HepG2 (cell line): Measurements from ENCODE around the gene FAM3D. TPM values are rescaled to one million over a fixed set of nuclear protein-coding genes. Genes with fewer than 3 reads are reported as not detected.

Source experiments
- ATAC-seq: fragments of 200-7000 bp; cut with Tn5 transposase; 3 replicates; pipeline ENCODE4 v1.9.1; 2020; ENCODE audit warnings: mild to moderate bottlenecking, moderate library complexity
- BruUV-seq: library from RNA; stranded (reverse); fragments of 400-500 nt; replicated peaks from 2 replicates; lab custom pipeline; 2021; lab: Mats Ljungman, UMichigan
- CTCF ChIA-PET: fragments of 300-600 bp; formaldehyde crosslinking; extraction: SDS; loops from one replicate; lab custom pipeline; 2021; ENCODE audit warnings: low total read pairs, inconsistent platforms, low intra/inter-chr PET ratio; lab: Yijun Ruan, JAX
- POLR2A ChIA-PET: fragments of 350-600 bp; sonication (Branson Sonifier 250); formaldehyde crosslinking; loops from one replicate; lab custom pipeline; 2020; ENCODE audit warnings: antibody characterized with exemption, inconsistent platforms; lab: Yijun Ruan, JAX
- DNase-seq: peaks from one replicate; pipeline ENCODE4 v3.0.0-alpha.2; 2015; ENCODE audit warnings: low spot score
- FAIRE-seq: peaks from 3 replicates; lab custom pipeline; 2011; peaks lifted over from hg19 to GRCh38; lab: Jason Lieb, UNC
- H2AFZ ChIP-seq: one replicate; pipeline ENCODE4 v1.6.1; 2011; ENCODE audit warnings: low read length, inconsistent platforms
- H3K27ac ChIP-seq: fragments of 300-600 bp; 3 replicates; pipeline ENCODE4 v1.8.0; 2011; ENCODE audit warnings: mixed run types, mild to moderate bottlenecking, mixed read lengths, low read length, inconsistent platforms; ENCODE audit not compliant: insufficient read depth; ENCODE audit errors: extremely low read length
- H3K27me3 ChIP-seq, 2 experiments: fragments of 200-600 bp in 1 of 2; 2 replicates in 1 of 2; 3 replicates in 1 of 2; pipeline versions ENCODE4 v1.6.0 to v1.8.0; 2011; ENCODE audit warnings: low read length in 2 of 2, mild to moderate bottlenecking in 2 of 2, moderate library complexity in 2 of 2, inconsistent platforms in 1 of 2; ENCODE audit not compliant: insufficient read depth in 2 of 2, control insufficient read depth in 1 of 2
- H3K36me3 ChIP-seq, 2 experiments: fragments of 200-600 bp in 1 of 2; replicated peaks in 1 of 2; 2 replicates in 1 of 2; 3 replicates in 1 of 2; pipeline versions ENCODE4 v1.5.1 to v1.8.0; 2011; ENCODE audit warnings: low read length in 2 of 2, inconsistent platforms in 1 of 2; ENCODE audit not compliant: insufficient read depth in 2 of 2, control insufficient read depth in 1 of 2
- H3K4me1 ChIP-seq: 2 replicates; pipeline ENCODE4 v1.5.1; 2012; ENCODE audit warnings: low read length, inconsistent platforms; ENCODE audit not compliant: insufficient read depth
- H3K4me2 ChIP-seq: 2 replicates; pipeline ENCODE4 v1.6.0; 2011; ENCODE audit warnings: low read depth, low read length, inconsistent platforms
- H3K4me3 ChIP-seq, 3 experiments: fragments of 200-600 bp in 1 of 3; sonication (generic), shearing (Covaris generic) in 1 of 3; replicated peaks in 1 of 3; 2 replicates each; pipeline ENCODE4 v1.5.1; 2011 to 2016; ENCODE audit warnings: low read length in 3 of 3, inconsistent platforms in 2 of 3, low read depth in 2 of 3, mild to moderate bottlenecking in 2 of 3, control low read depth in 1 of 3, mixed read lengths in 1 of 3; ENCODE audit not compliant: insufficient read depth in 1 of 3
- H3K79me2 ChIP-seq: one replicate; pipeline ENCODE4 v1.6.1; 2011; ENCODE audit warnings: low read length, inconsistent platforms; ENCODE audit not compliant: insufficient read depth
- H3K9ac ChIP-seq: 2 replicates; pipeline ENCODE4 v1.6.0; 2011; ENCODE audit warnings: mild to moderate bottlenecking, low read depth, low read length, inconsistent platforms; ENCODE audit not compliant: insufficient read depth
- H3K9me3 ChIP-seq: 2 replicates; pipeline ENCODE4 v1.5.1; 2012; ENCODE audit warnings: mild to moderate bottlenecking, low read length
- H4K20me1 ChIP-seq: 2 replicates; pipeline ENCODE4 v1.6.0; 2011; ENCODE audit warnings: inconsistent platforms, mild to moderate bottlenecking, low read length, moderate library complexity; ENCODE audit not compliant: insufficient read depth
- ARNTL ChIP-seq: sonication (generic); formaldehyde crosslinking; IDR thresholded peaks from 2 replicates; pipeline ENCODE4 v1.4.0; 2020; ENCODE audit warnings: mild to moderate bottlenecking, missing genetic modification reagents
- DPF2 ChIP-seq: sonication (generic); formaldehyde crosslinking; IDR thresholded peaks from 2 replicates; pipeline ENCODE4 v1.4.0; 2020; ENCODE audit warnings: mild to moderate bottlenecking, low read depth, missing genetic modification reagents, borderline replicate concordance
- MED13 ChIP-seq: sonication (generic); formaldehyde crosslinking; IDR thresholded peaks from 2 replicates; pipeline ENCODE4 v1.5.0; 2020; ENCODE audit warnings: missing genetic modification reagents
- NCOA2 ChIP-seq: sonication (generic); formaldehyde crosslinking; IDR thresholded peaks from 2 replicates; pipeline ENCODE4 v1.8.0; 2022; ENCODE audit warnings: inconsistent platforms
- NR2F6 ChIP-seq, 2 experiments: IDR thresholded peaks; 2 replicates each; pipeline ENCODE4 v1.6.1; 2016; ENCODE audit warnings: antibody characterized with exemption in 1 of 2, mild to moderate bottlenecking in 1 of 2
- RARA ChIP-seq: IDR thresholded peaks from 2 replicates; pipeline ENCODE4 v1.6.1; 2016; ENCODE audit warnings: missing genetic modification reagents, missing compliant biosample characterization
- SMAD1 ChIP-seq: sonication (generic); formaldehyde crosslinking; IDR thresholded peaks from 2 replicates; pipeline ENCODE4 v1.4.0; 2020; ENCODE audit warnings: missing genetic modification reagents, low read depth, mild to moderate bottlenecking, borderline replicate concordance
- ZBTB21 ChIP-seq: sonication (generic); formaldehyde crosslinking; IDR thresholded peaks from 2 replicates; pipeline ENCODE4 v1.4.0; 2020; ENCODE audit warnings: missing genetic modification reagents
- ZNF138 ChIP-seq: sonication (generic); formaldehyde crosslinking; IDR thresholded peaks from 2 replicates; pipeline ENCODE4 v1.5.0; 2020; ENCODE audit warnings: mild to moderate bottlenecking, low read depth, missing genetic modification reagents
- ZNF317 ChIP-seq: sonication (generic); formaldehyde crosslinking; IDR thresholded peaks from 2 replicates; pipeline ENCODE4 v1.5.0; 2020; ENCODE audit warnings: mild to moderate bottlenecking, missing genetic modification reagents
- ZNF549 ChIP-seq: sonication (generic); formaldehyde crosslinking; IDR thresholded peaks from 2 replicates; pipeline ENCODE4 v1.5.0; 2020; ENCODE audit warnings: missing genetic modification reagents
- ZNF777 ChIP-seq: sonication (generic); formaldehyde crosslinking; IDR thresholded peaks from 2 replicates; pipeline ENCODE4 v1.4.0; 2020; ENCODE audit warnings: missing genetic modification reagents
- ZNF891 ChIP-seq: sonication (generic); formaldehyde crosslinking; IDR thresholded peaks from 2 replicates; pipeline ENCODE4 v1.5.0; 2020; ENCODE audit warnings: mild to moderate bottlenecking, missing genetic modification reagents
- WGBS: methylation state at CpG from one replicate; pipeline ENCODE4 v1.1.6; 2017; ENCODE audit warnings: low lambda C conversion rate; 5-methylcytosine and 5-hydroxymethylcytosine counted together
- in situ Hi-C: cut with HindIII; loops from 2 replicates; pipeline ENCODE4 v1.10.0; 2017; ENCODE audit warnings: low pct_unique_long_range_greater_than_20kb; ENCODE audit not compliant: extremely low pct_ligation_motif_present
- intact Hi-C: fragments of 100-400 bp; cut with micrococcal nuclease; formaldehyde crosslinking; loops from one replicate; pipeline ENCODE4 v1.10.0; 2022; ENCODE audit not compliant: unreplicated experiment
- polyA plus RNA-seq, 8 experiments: library from polyadenylated mRNA; depleted of rRNA in 3 of 8; stranded (reverse) in 7 of 8; unstranded in 1 of 8; fragments of >200 nt; fragmentation: Illumina TruSeq in 4 of 8; extraction: Trizol in 4 of 8; gene quantifications; 2 replicates each; pipeline versions ENCODE4 v1.2.1 to v1.2.3, GENCODE V29; 2011 to 2016; ENCODE audit warnings: low read depth in 4 of 8, missing spikeins in 1 of 8, mixed read lengths in 1 of 8; ENCODE audit not compliant: insufficient read depth in 1 of 8
- total RNA-seq, 5 experiments: library from RNA; depleted of rRNA; stranded (reverse); fragments of >200 nt; fragmentation: Illumina TruSeq; extraction: Trizol; gene quantifications; 2 replicates each; pipeline ENCODE4 v1.2.3, GENCODE V29; 2016; ENCODE audit warnings: low read depth in 1 of 5
- TF ChIP-seq, protein P1 (sequence below): sonication (generic); formaldehyde crosslinking; IDR thresholded peaks from 2 replicates; pipeline ENCODE4 v1.4.0; 2020; ENCODE audit warnings: mild to moderate bottlenecking, missing genetic modification reagents

FAM3D gene
- total and polyA plus RNA-seq, 2 of the 13 experiments (the other 11 are each of a cell fraction or from before 2014, with no cell fraction given): not detected

DNA sequence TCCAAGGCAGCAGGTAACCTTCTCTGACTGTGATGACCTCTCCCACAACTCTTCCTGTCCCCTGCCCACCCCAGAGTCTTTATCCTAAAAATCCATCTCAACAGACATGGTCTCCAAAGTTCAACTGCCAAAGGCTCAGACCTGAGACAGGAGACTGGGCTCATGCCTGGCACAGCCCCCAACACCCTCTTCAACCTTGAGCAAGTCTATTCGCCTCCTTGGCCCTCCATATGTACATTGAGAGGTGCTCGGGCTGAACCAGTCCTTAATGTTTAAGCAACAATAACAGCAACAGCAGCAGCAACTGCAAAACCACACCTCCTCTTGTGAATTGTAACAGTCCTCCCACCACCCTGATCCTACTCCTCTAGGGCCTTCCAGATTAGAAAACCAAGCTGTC lies 9.9 kb downstream of the FAM3D start:
- H3K36me3 ChIP-seq: no peaks in the 10 kb centered on the region
- in situ Hi-C loops (no loop called here), intact Hi-C loops (loop anchor here (2.0 kb wide), 1 partner anchor 68 kb away; no protein-coding TSS in a partner anchor)
- no peak overlapping the region for H3K4me2 ChIP-seq
- ATAC-seq (no peak), DNase-seq (no peak), FAIRE-seq (no peak)
- H3K9ac ChIP-seq: no peak overlapping the region
- H3K4me3 ChIP-seq: no peak overlapping the region
- BruUV-seq: no TSS peak
- no peak for TF ChIP-seq ZNF138
- no peak for TF ChIP-seq RARA (CRISPR knock-in tag)
- no peak for TF ChIP-seq ZNF777 (CRISPR knock-in tag)
- TF ChIP-seq ZNF317: no peak
- no peak for TF ChIP-seq ZNF891 (CRISPR knock-in tag)
- no peak for TF ChIP-seq ZBTB21 (CRISPR knock-in tag)
- TF ChIP-seq SMAD1: no peak
- no peak for TF ChIP-seq DPF2 (CRISPR knock-in tag)
- no peak for TF ChIP-seq MED13
- TF ChIP-seq ARNTL: no peak
- TF ChIP-seq, protein P1, sequence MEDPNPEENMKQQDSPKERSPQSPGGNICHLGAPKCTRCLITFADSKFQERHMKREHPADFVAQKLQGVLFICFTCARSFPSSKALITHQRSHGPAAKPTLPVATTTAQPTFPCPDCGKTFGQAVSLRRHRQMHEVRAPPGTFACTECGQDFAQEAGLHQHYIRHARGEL (CRISPR knock-in tag): no peak
- TF ChIP-seq ZNF549: no peak
- no peak for TF ChIP-seq NR2F6 (IDR thresholded peaks at IDR 0.05)
- TF ChIP-seq NR2F6 (CRISPR knock-in tag; IDR thresholded peaks at IDR 0.05): no peak
- TF ChIP-seq NCOA2 (CRISPR knock-in tag): no peak
- no peaks in the 10 kb centered on the region for H3K9me3 ChIP-seq
- H3K27ac ChIP-seq: no peak overlapping the region
- ChIA-PET CTCF (no interaction called here), POLR2A (no interaction called here)
- WGBS: 0% methylated on average over 2 of the region's 2 CpGs
- no peak overlapping the region for H2AFZ ChIP-seq
- peaks cover 0 to 25% of the 10 kb centered on the region in 2 experiments; a peak in 3 of 5 replicates for H3K27me3 ChIP-seq
- no peaks in the 10 kb centered on the region for H3K4me1 ChIP-seq
- no peaks in the 10 kb centered on the region for H3K79me2 ChIP-seq
- H4K20me1 ChIP-seq: no peaks in the 10 kb centered on the region
